GM23338 (cell line): ENCODE results near the gene EPHB1. TPM values are rescaled to one million over a fixed set of nuclear protein-coding genes. Genes with fewer than 3 reads are reported as not detected.

Experiments used
- ATAC-seq: fragments of 200-7000 bp; cut with Tn5 transposase; 3 replicates; pipeline ENCODE4 v1.9.1; 2020
- DNase-seq: peaks from one replicate; pipeline ENCODE4 v3.0.0-alpha.2; 2015; ENCODE audit warnings: low spot score
- H2AFZ ChIP-seq: fragments of 200-600 bp; sonication (generic); 2 replicates; pipeline ENCODE4 v1.8.0; 2016; ENCODE audit warnings: antibody characterized with exemption, mild to moderate bottlenecking, moderate library complexity
- H3F3A ChIP-seq: fragments of 200-600 bp; sonication (generic); replicated peaks from 2 replicates; pipeline ENCODE4 v1.8.0; 2017; ENCODE audit warnings: antibody characterized with exemption, mixed run types, low read depth
- H3K27ac ChIP-seq: fragments of 200-600 bp; sonication (generic); 2 replicates; pipeline ENCODE4 v1.6.1; 2016; ENCODE audit warnings: low read depth
- H3K27me3 ChIP-seq: fragments of 200-600 bp; sonication (generic); 2 replicates; pipeline ENCODE4 v1.8.0; 2016; ENCODE audit warnings: mild to moderate bottlenecking, mixed run types, moderate library complexity; ENCODE audit not compliant: insufficient read depth
- H3K36me3 ChIP-seq: fragments of 200-600 bp; sonication (generic); 2 replicates; pipeline ENCODE4 v1.8.0; 2016; ENCODE audit warnings: mild to moderate bottlenecking; ENCODE audit not compliant: insufficient read depth
- H3K4me1 ChIP-seq: fragments of 200-600 bp; sonication (generic); 2 replicates; pipeline ENCODE4 v1.8.0; 2016; ENCODE audit warnings: mild to moderate bottlenecking, moderate library complexity; ENCODE audit not compliant: insufficient read depth
- H3K4me2 ChIP-seq: fragments of 200-600 bp; sonication (generic); 2 replicates; pipeline ENCODE4 v1.7.1; 2017; ENCODE audit warnings: mixed run types
- H3K4me3 ChIP-seq: fragments of 200-600 bp; sonication (generic); 2 replicates; pipeline ENCODE4 v1.6.1; 2016; ENCODE audit warnings: mixed run types
- H3K79me2 ChIP-seq: fragments of 200-600 bp; sonication (generic); replicated peaks from 2 replicates; pipeline ENCODE4 v1.8.0; 2017; ENCODE audit warnings: mild to moderate bottlenecking; ENCODE audit not compliant: insufficient read depth
- H3K9me2 ChIP-seq: fragments of 200-600 bp; sonication (generic); 2 replicates; pipeline ENCODE4 v1.8.0; 2017; ENCODE audit not compliant: insufficient read depth
- H4K20me1 ChIP-seq: fragments of 200-600 bp; sonication (generic); replicated peaks from 2 replicates; pipeline ENCODE4 v1.8.0; 2017; ENCODE audit warnings: mild to moderate bottlenecking; ENCODE audit not compliant: insufficient read depth
- H3K27ac Mint-ChIP-seq: 2 replicates; pipeline ENCODE4 v1.8.0; 2020; ENCODE audit warnings: inconsistent platforms, mild to moderate bottlenecking, moderate library complexity, mixed read lengths
- H3K27me3 Mint-ChIP-seq: 3 replicates; pipeline ENCODE4 v1.8.0; 2022; ENCODE audit warnings: low read depth, mild to moderate bottlenecking, moderate library complexity, mixed read lengths, inconsistent platforms; ENCODE audit not compliant: insufficient read depth, poor library complexity
- H3K36me3 Mint-ChIP-seq: 3 replicates; pipeline ENCODE4 v1.8.0; 2021; ENCODE audit warnings: low read depth, mild to moderate bottlenecking, inconsistent platforms, moderate library complexity, mixed read lengths
- H3K4me1 Mint-ChIP-seq: 3 replicates; pipeline ENCODE4 v1.8.0; 2020; ENCODE audit warnings: mild to moderate bottlenecking, inconsistent platforms, mixed read lengths
- H3K4me3 Mint-ChIP-seq: 3 replicates; pipeline ENCODE4 v1.8.0; 2021; ENCODE audit warnings: moderate library complexity, mild to moderate bottlenecking, inconsistent platforms, mixed read lengths
- H3K9me3 Mint-ChIP-seq: 3 replicates; pipeline ENCODE4 v1.8.0; 2020; ENCODE audit warnings: moderate library complexity, mild to moderate bottlenecking, inconsistent platforms, mixed read lengths
- CREB1 ChIP-seq: fragments of 250-450 bp; sonication (Bioruptor Pico); IDR thresholded peaks from 2 replicates; pipeline ENCODE4 v1.5.0; 2020; ENCODE audit warnings: low read depth, mild to moderate bottlenecking, moderate library complexity
- CTCF ChIP-seq, 2 experiments: fragments of 200-600 bp in 1 of 2; sonication (generic) in 1 of 2; conservative IDR thresholded peaks; 2 replicates each; pipeline versions ENCODE4 v1.5.1 to v1.6.1; 2016 to 2017; ENCODE audit warnings: antibody characterized with exemption in 2 of 2, low read depth in 2 of 2, mild to moderate bottlenecking in 2 of 2, moderate library complexity in 1 of 2
- ETS1 ChIP-seq: IDR thresholded peaks from 2 replicates; pipeline ENCODE4 v1.6.1; 2016; ENCODE audit warnings: antibody characterized with exemption
- EZH2phosphoT487 ChIP-seq: fragments of 200-600 bp; sonication (generic); IDR thresholded peaks from one replicate; pipeline ENCODE4 v1.8.1; 2018; ENCODE audit warnings: antibody characterized with exemption; ENCODE audit not compliant: unreplicated experiment
- JUNB ChIP-seq: IDR thresholded peaks from one replicate; pipeline ENCODE4 v1.6.1; 2016; ENCODE audit warnings: antibody characterized with exemption; ENCODE audit not compliant: unreplicated experiment
- NANOG ChIP-seq: IDR thresholded peaks from 2 replicates; pipeline ENCODE4 v1.6.1; 2016; ENCODE audit warnings: antibody characterized with exemption, borderline replicate concordance
- REST ChIP-seq: IDR thresholded peaks from one replicate; pipeline ENCODE4 v1.6.1; 2018; ENCODE audit warnings: antibody characterized with exemption; ENCODE audit not compliant: unreplicated experiment
- STAT1 ChIP-seq: IDR thresholded peaks from one replicate; pipeline ENCODE4 v1.6.1; 2016; ENCODE audit warnings: antibody characterized with exemption; ENCODE audit not compliant: unreplicated experiment
- ZNF114 ChIP-seq: fragments of 250-450 bp; sonication (Bioruptor Pico); IDR thresholded peaks from 2 replicates; pipeline ENCODE4 v1.5.0; 2020; ENCODE audit warnings: mild to moderate bottlenecking, moderate library complexity
- ZNF331 ChIP-seq: fragments of 250-450 bp; sonication (Bioruptor Pico); IDR thresholded peaks from 2 replicates; pipeline ENCODE4 v1.5.0; 2020; ENCODE audit warnings: low read depth, mild to moderate bottlenecking, moderate library complexity
- ZNF462 ChIP-seq: fragments of 250-450 bp; sonication (Bioruptor Pico); IDR thresholded peaks from 2 replicates; pipeline ENCODE4 v1.5.0; 2020; ENCODE audit warnings: mild to moderate bottlenecking, moderate library complexity
- polyA plus RNA-seq: library from polyadenylated mRNA; unstranded; fragments of >200 nt; fragmentation: Nextera tagmentation; extraction: Ambion mirVana; gene quantifications from 2 replicates; pipeline ENCODE4 v1.2.1, GENCODE V29; 2016
- total RNA-seq: library from RNA; depleted of rRNA; stranded (reverse); fragments of >200 nt; shearing (Covaris generic); gene quantifications from 2 replicates; pipeline ENCODE4 v1.2.3, GENCODE V29; 2014

Gene EPHB1
- total and polyA plus RNA-seq, 2 experiments from 2014 or later, result 2.7 to 5.2 TPM

- no peak overlapping the region for H3K4me2 ChIP-seq
- DNase-seq (no peak), ATAC-seq (no peak)
- H2AFZ ChIP-seq, result no peak overlapping the region
- H3K36me3 ChIP-seq, result no peaks in the 10 kb centered on the region
- H3K27me3 ChIP-seq, result no peaks in the 10 kb centered on the region
- Mint-ChIP-seq H3K27me3 (no peaks in the 10 kb centered on the region), H3K36me3 (no peaks in the 10 kb centered on the region), H3K4me1 (peaks cover 29% of the 10 kb centered on the region), H3K9me3 (no peaks in the 10 kb centered on the region), H3K4me3 (no peak overlapping the region), H3K27ac (no peak overlapping the region)
- H3K4me1 ChIP-seq, result peaks cover 18% of the 10 kb centered on the region
- no peaks in the 10 kb centered on the region for H4K20me1 ChIP-seq
- no peaks in the 10 kb centered on the region for H3F3A ChIP-seq
- no peak overlapping the region for H3K27ac ChIP-seq
- no peak for TF ChIP-seq STAT1
- TF ChIP-seq ZNF331 (CRISPR knock-in tag), result no peak
- TF ChIP-seq CREB1, result no peak
- TF ChIP-seq ETS1, result no peak
- TF ChIP-seq NANOG, result no peak
- no peak for TF ChIP-seq ZNF462 (CRISPR knock-in tag)
- TF ChIP-seq CTCF (conservative IDR thresholded peaks at IDR 0.05; ENCODE audit: low read depth in 2 of 2), result no peak
- TF ChIP-seq JUNB, result no peak
- no peak for TF ChIP-seq ZNF114 (CRISPR knock-in tag)
- no peak for TF ChIP-seq REST
- TF ChIP-seq EZH2phosphoT487, result no peak
- no peaks in the 10 kb centered on the region for H3K9me2 ChIP-seq
- no peak overlapping the region for H3K4me3 ChIP-seq
- no peaks in the 10 kb centered on the region for H3K79me2 ChIP-seq
Measured at GRCh38 chr3:135020181-135020580, 225.1 kb downstream of the EPHB1 start.
